ENCODE data around the gene CYP4A11.

DNA sequence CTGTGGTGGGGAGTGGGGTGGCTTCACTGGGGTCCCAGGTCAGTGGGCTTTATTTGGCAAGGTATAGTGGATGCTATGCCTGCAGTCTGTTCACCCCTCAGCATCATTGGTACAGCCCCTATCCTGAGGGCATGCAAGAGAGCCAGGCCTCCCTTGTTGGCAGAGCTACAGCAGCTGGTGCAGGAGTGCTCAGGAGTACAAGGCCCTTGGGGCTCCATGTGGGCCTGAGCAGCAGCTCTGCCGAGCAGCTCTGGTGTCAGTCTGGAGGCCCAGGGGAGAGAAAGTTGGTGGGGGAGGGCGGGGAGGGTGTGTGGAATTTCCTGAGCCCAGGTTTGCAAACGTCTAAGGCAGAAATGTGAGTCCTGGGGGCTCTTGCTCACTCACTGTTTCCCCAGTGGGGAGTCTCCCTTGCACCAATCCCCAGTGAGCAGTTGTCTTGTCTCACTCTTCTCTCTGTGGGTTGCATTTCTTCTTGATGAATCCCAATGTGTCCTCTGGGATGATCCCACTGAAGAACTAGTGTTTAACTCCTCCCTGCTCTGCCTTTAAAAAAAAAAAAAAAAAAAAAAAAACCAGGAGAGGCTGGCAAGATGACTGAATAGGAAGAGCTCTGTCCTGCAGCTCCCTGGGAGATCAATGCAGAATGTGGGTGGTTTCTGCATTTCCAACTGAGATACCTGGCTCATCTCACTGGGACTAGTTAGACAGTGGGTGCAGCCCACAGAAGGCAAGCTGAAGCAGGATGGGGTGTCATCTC, 42.7 kb upstream of the CYP4A11 start:
- no peak for TF ChIP-seq EZH2 (IDR thresholded peaks at IDR 0.05)
- no peak for TF ChIP-seq POLR2AphosphoS5 (IDR thresholded peaks at IDR 0.05; ENCODE audit: borderline replicate concordance, low read depth, low read length)
- no peak for TF ChIP-seq FOXP2 (optimal IDR thresholded peaks at IDR 0.05; ENCODE audit: control extremely low read depth, extremely low read length, insufficient read depth)

Data from SK-N-MC (cell line).